PC-9 (cell line): ENCODE measurements around the gene DPEP1. TPM values are rescaled to one million over a fixed set of nuclear protein-coding genes. Genes with fewer than 3 reads are reported as not detected.

Source experiments
- BruUV-seq: library from RNA; stranded (reverse); fragments of 400-500 nt; replicated peaks from 2 replicates; lab custom pipeline; 2021; lab: Mats Ljungman, UMichigan
- CTCF ChIA-PET: fragments of 300-600 bp; sonication (Branson Sonifier 250); formaldehyde crosslinking; loops from one replicate; lab custom pipeline; 2022; ENCODE audit warnings: antibody characterized with exemption; lab: Charles Lee
- POLR2A ChIA-PET: fragments of 300-600 bp; sonication (Branson Sonifier 250); formaldehyde crosslinking; loops from one replicate; lab custom pipeline; 2022; ENCODE audit warnings: antibody characterized with exemption; ENCODE audit not compliant: unreplicated experiment; lab: Charles Lee
- DNase-seq, 2 experiments: peaks; one replicate each; pipeline versions ENCODE4 v3.0.0 to v3.0.0-alpha.2; 2015 to 2022; ENCODE audit warnings: mixed read lengths in 1 of 2
- H2AFZ ChIP-seq: fragments of 200-600 bp; sonication (generic); 2 replicates; pipeline ENCODE4 v1.8.1; 2017; ENCODE audit warnings: antibody characterized with exemption
- H3F3A ChIP-seq: fragments of 200-600 bp; sonication (generic); 2 replicates; pipeline ENCODE4 v1.8.1; 2017; ENCODE audit warnings: antibody characterized with exemption, mild to moderate bottlenecking, low read depth; ENCODE audit not compliant: insufficient read depth
- H3K27ac ChIP-seq: fragments of 200-600 bp; sonication (generic); 2 replicates; pipeline ENCODE4 v1.6.1; 2016; ENCODE audit warnings: mixed run types
- H3K27me3 ChIP-seq: fragments of 200-600 bp; sonication (generic); 2 replicates; pipeline ENCODE4 v1.6.1; 2016; ENCODE audit warnings: low read depth, mixed run types; ENCODE audit not compliant: insufficient read depth
- H3K36me3 ChIP-seq: fragments of 200-600 bp; sonication (generic); 2 replicates; pipeline ENCODE4 v1.6.1; 2016; ENCODE audit warnings: low read depth, mixed run types
- H3K4me1 ChIP-seq: fragments of 200-600 bp; sonication (generic); replicated peaks from 2 replicates; pipeline ENCODE4 v1.6.1; 2016; ENCODE audit warnings: mixed run types; ENCODE audit not compliant: insufficient read depth
- H3K4me2 ChIP-seq: fragments of 200-600 bp; sonication (generic); 2 replicates; pipeline ENCODE4 v1.6.1; 2017; ENCODE audit warnings: mixed run types
- H3K4me3 ChIP-seq: fragments of 200-600 bp; sonication (generic); 2 replicates; pipeline ENCODE4 v1.6.1; 2016; ENCODE audit warnings: mixed run types
- H3K79me2 ChIP-seq: fragments of 200-600 bp; sonication (generic); 2 replicates; pipeline ENCODE4 v1.6.1; 2017; ENCODE audit warnings: low read depth, mixed run types
- H3K9me2 ChIP-seq: fragments of 200-600 bp; sonication (generic); 2 replicates; pipeline ENCODE4 v1.8.1; 2017; ENCODE audit warnings: mild to moderate bottlenecking; ENCODE audit not compliant: insufficient read depth
- H3K9me3 ChIP-seq: fragments of 200-600 bp; sonication (generic); 2 replicates; pipeline ENCODE4 v1.8.1; 2016; ENCODE audit warnings: low read depth; ENCODE audit not compliant: insufficient read depth
- H4K20me1 ChIP-seq: fragments of 200-600 bp; sonication (generic); 2 replicates; pipeline ENCODE4 v1.8.1; 2017; ENCODE audit not compliant: insufficient read depth
- EZH2 ChIP-seq: fragments of 200-600 bp; sonication (generic); IDR thresholded peaks from 2 replicates; pipeline ENCODE4 v1.8.0; 2017; ENCODE audit warnings: antibody characterized with exemption, low read depth
- intact Hi-C: fragments of 100-400 bp; cut with micrococcal nuclease; formaldehyde crosslinking; loops from one replicate; pipeline ENCODE4 v1.10.0; 2022; ENCODE audit not compliant: unreplicated experiment
- total RNA-seq: library from RNA; stranded (reverse); gene quantifications from 2 replicates; pipeline ENCODE4 v1.2.3, GENCODE V29; 2021
- TF ChIP-seq, protein P1 (sequence below): fragments of 200-600 bp; sonication (generic); conservative IDR thresholded peaks from 2 replicates; pipeline ENCODE4 v1.6.1; 2017; ENCODE audit warnings: mixed run types, antibody characterized with exemption, mild to moderate bottlenecking, moderate library complexity

Gene DPEP1
- total RNA-seq, 1 experiment from 2014 or later = not detected

DNA sequence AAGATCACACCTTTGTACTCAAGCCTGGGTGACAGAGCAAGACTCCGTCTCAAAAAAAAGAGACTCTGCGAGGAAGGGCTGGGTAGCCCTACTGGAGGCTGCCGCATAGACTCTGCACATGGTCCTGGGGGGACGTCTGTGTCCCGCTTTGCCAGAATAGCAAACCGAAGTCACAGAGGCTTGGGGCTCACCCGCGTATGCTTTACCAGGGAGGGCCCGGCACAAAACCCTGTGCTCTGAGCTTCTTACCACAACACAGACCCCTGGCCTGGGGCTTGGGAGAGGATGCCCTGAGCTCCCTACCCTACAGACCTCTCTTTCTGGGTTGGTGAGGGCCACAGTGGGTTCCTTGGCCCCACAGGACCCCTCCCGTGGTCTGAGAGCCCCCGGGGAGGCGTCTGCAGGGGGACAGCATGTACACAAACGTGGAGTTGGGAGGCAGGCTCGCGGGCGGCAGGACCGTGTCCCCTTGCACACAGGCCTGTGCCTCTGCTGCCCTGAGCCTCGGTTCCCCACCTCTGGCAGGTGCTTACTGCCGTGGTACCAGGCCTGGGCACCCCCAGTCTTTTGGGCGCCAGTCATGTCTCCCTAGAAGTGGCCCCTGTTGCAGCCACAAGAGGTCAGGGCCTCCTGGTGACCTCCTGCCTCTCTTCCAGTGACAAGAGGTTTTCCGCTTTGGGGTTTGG is 24.1 kb upstream of the DPEP1 start:
- H3K27ac ChIP-seq = no peak overlapping the region
- no peak for TF ChIP-seq EZH2
- TF ChIP-seq, protein P1, sequence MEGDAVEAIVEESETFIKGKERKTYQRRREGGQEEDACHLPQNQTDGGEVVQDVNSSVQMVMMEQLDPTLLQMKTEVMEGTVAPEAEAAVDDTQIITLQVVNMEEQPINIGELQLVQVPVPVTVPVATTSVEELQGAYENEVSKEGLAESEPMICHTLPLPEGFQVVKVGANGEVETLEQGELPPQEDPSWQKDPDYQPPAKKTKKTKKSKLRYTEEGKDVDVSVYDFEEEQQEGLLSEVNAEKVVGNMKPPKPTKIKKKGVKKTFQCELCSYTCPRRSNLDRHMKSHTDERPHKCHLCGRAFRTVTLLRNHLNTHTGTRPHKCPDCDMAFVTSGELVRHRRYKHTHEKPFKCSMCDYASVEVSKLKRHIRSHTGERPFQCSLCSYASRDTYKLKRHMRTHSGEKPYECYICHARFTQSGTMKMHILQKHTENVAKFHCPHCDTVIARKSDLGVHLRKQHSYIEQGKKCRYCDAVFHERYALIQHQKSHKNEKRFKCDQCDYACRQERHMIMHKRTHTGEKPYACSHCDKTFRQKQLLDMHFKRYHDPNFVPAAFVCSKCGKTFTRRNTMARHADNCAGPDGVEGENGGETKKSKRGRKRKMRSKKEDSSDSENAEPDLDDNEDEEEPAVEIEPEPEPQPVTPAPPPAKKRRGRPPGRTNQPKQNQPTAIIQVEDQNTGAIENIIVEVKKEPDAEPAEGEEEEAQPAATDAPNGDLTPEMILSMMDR = no peak
- no peaks in the 10 kb centered on the region for H3K79me2 ChIP-seq
- H3K4me1 ChIP-seq = no peaks in the 10 kb centered on the region
- no peaks in the 10 kb centered on the region for H4K20me1 ChIP-seq
- H3K36me3 ChIP-seq = no peaks in the 10 kb centered on the region; the same call in 1 of the 2 replicates
- no peaks in the 10 kb centered on the region for H3K9me3 ChIP-seq
- peaks cover 15% of the 10 kb centered on the region; the same call in 1 of the 2 replicates for H3F3A ChIP-seq
- H3K9me2 ChIP-seq = no peaks in the 10 kb centered on the region
- BruUV-seq = no TSS peak
- H2AFZ ChIP-seq = no peak overlapping the region
- no peak overlapping the region for H3K4me3 ChIP-seq
- CTCF ChIA-PET = interaction anchor here (0.7 kb wide), 1 partner anchor 25 kb away, joined by 5 read pairs; no protein-coding TSS in a partner anchor
- POLR2A ChIA-PET = no interaction called here
- intact Hi-C loops = no loop called here
- no peak for DNase-seq
- no peak overlapping the region for H3K4me2 ChIP-seq
- H3K27me3 ChIP-seq = no peaks in the 10 kb centered on the region

DNA sequence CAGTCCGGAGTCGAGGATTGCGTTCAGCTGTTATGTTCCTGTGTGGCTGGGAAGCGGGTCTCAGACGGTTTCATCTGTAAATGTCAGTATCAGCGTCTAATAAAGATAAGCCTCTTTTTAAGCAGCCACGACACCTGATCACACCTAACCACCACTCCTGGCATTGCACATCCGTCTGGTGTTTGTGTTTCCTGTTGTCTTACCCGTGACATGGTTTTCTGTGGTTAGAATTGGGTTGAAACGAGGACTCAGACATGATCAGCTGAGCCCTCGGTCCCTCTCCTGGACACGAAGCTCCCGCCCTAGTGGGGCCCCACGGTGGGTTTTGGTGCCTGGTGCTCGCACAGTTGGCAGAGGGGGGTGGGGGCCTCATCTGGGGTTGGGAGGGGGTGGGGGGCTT is 19.6 kb upstream of the DPEP1 start:
- Histone ChIP-seq H4K20me1 (no peaks in the 10 kb centered on the region), H3K79me2 (no peaks in the 10 kb centered on the region), H3K4me1 (no peaks in the 10 kb centered on the region), H3F3A (peaks cover 24% of the 10 kb centered on the region; the same call in 1 of the 2 replicates), H3K9me3 (no peaks in the 10 kb centered on the region), H3K4me3 (no peak overlapping the region), H3K36me3 (no peaks in the 10 kb centered on the region), H3K9me2 (no peaks in the 10 kb centered on the region), H3K27ac (no peak overlapping the region), H3K4me2 (no peak overlapping the region), H2AFZ (no peak overlapping the region), H3K27me3 (no peaks in the 10 kb centered on the region)
- intact Hi-C loops = no loop called here
- BruUV-seq = no TSS peak
- ChIA-PET POLR2A (no interaction called here), CTCF (no interaction called here)
- no peak for DNase-seq
- TF ChIP-seq EZH2 = no peak

DNA sequence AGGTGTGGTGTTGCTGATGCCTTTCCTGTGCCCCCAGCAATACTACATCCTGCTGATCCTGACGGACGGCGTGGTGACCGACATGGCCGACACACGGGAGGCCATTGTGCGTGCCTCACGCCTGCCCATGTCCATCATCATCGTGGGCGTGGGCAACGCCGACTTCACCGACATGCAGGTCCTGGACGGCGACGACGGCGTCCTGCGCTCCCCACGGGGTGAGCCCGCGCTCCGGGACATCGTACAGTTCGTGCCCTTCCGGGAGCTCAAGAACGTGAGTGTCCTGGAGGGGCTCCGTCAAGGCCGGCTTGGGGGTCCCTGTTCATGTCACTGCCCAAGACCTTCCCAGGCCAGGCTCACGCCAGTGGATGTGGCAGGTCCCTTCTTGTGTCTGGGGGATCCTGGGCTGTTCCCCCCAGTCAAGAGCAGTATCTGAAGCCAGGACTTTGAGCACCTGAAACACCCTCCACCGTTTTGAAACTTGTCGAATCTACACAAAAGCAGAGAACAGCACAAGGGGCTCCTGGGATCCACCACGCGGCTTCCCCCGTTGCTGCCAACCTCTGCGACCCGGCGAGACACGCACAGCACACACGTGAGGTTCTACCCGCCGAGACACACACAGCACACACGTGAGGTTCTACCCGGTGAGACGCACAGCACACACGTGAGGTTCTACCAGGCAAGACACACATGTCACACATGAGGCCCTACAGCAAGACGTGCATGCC is 17.9 kb upstream of the DPEP1 start:
- POLR2A ChIA-PET = no interaction called here
- CTCF ChIA-PET = no interaction called here

More for the DNA sequence above, 17.9 kb upstream of the DPEP1 start:
- no peaks in the 10 kb centered on the region for H3K9me2 ChIP-seq
- H4K20me1 ChIP-seq = no peaks in the 10 kb centered on the region
- DNase-seq = no peak
- peaks cover 34% of the 10 kb centered on the region; the same call in 1 of the 2 replicates for H3F3A ChIP-seq
- no peak overlapping the region for H3K4me2 ChIP-seq
- no peak overlapping the region for H3K27ac ChIP-seq
- no peak overlapping the region for H3K4me3 ChIP-seq
- no peaks in the 10 kb centered on the region for H3K27me3 ChIP-seq
- H3K9me3 ChIP-seq = no peaks in the 10 kb centered on the region
- BruUV-seq = no TSS peak
- 0 out of 2 replicates have a peak, but pooled peaks cover 7% of the 10 kb centered on the region for H3K4me1 ChIP-seq
- intact Hi-C loops = no loop called here
- no peaks in the 10 kb centered on the region for H3K36me3 ChIP-seq
- no peak overlapping the region for H2AFZ ChIP-seq
- H3K79me2 ChIP-seq = no peaks in the 10 kb centered on the region
- TF ChIP-seq EZH2 = no peak
- TF ChIP-seq, protein P1 = no peak
